Left cardiac atrium (tissue), 4 donors: ENCODE data around the gene PPP2R2D. TPM values are rescaled to one million over a fixed set of nuclear protein-coding genes. Genes with fewer than 3 reads are reported as not detected.
A peak's percentile ranks its signal among the peaks of the same experiment; 100 is the strongest.

Experiments
- ATAC-seq, 2 donors: fragments of 200-7000 bp; cut with Tn5 transposase; one replicate each; pipeline ENCODE4 v1.9.1; 2020; ENCODE audit warnings: mild to moderate bottlenecking in 2 of 2, moderate library complexity in 2 of 2
- DNase-seq: peaks from one replicate; pipeline ENCODE4 v3.0.0-alpha.2; 2020
- intact Hi-C, 2 donors: fragments of 100-400 bp; cut with DNase I; formaldehyde crosslinking; loops; one replicate each; pipeline versions ENCODE4 v1.14.1 to v1.15.1; 2022 to 2023
- total RNA-seq, 2 donors: library from RNA; stranded (reverse); fragmentation: NEBNext Ultra II Directional; extraction: Animal tissue kit (Norgen Biotek cat#: 25700); gene quantifications; one replicate each; pipeline ENCODE4 v1.2.1, GENCODE V29; 2021
- donor health status: DM: no; HTN: yes; CAD: no.
- donor health status: DM: no; HTN: yes; CAD: no; lungs with severe emphysema.
- donor health status: DM: yes; HTN: yes; CAD: no.
- donor health status: Dilated cardiomyopathy.

PPP2R2D gene
- total RNA-seq, 2 donors from 2014 or later: 30.0 to 38.4 TPM

DNA sequence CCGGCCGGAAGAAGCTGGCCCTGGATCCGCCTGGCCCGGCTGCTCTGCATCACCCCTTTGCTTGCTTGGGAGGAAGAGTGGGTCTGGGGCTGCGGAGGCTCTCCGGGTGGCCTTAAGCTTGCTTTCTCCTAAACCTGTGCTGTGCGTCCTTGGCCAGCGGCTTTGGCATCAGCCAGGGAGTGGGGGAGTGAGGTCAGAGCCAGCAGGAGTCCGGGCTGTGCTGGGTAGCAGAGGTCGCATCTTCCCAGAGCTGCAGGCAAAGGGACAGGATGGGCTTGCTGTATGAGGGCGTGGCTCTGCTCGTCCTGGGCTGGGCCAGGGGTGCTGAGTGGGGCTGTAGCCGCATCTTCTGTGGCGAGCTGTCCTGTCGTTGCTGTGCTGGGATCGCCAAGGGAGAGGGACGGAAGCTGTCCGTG is 59.8 kb downstream of the PPP2R2D start:
- DNase-seq (no peak), ATAC-seq (peak in 1 of 2 donors; percentile 23)
- intact Hi-C loops: no loop called here

DNA sequence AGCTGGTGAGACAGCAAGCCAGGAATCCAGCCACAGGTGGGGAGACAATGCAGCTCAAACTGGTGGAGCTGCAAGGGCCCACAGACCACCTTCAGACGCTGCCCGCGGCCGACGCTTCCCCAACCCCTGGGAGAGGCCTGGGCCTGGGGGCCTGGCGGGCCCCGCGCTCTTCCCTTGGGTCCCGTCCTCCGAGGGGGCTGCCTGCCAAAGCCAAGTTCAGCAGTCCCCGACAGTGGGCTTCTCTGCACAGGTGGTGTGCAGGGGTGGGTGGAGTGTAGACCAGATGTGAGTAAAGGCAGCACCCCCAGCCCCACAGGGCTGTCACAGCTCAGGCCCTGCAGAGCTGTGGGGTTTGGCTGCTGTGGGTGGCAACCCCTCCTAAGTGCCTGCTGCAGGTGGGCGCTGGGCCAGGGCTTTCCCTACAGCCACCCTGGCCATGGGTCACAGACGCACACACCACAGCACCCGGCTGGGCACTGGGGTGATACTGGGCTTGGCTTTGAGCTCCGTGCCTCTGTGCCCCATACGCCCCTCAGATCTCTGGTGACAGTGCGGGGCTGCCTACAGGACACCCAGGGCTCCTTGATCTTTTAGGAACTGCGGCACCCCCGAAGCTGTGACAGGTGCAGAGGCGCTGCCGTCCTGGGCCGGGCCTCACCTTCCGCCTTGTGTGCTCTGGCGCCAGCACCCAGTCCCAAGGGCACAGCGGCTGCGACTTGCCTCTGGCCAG is 60.4 kb downstream of the PPP2R2D start:
- intact Hi-C loops: no loop called here
- no peak for DNase-seq
- peak in 1 of 2 donors; percentile 16 for ATAC-seq

- intact Hi-C loops: no loop called here
- ATAC-seq (no peak), DNase-seq (no peak)
These were observed 61.2 kb downstream of the PPP2R2D start for GRCh38 chr10:131961777-131962662.

DNA sequence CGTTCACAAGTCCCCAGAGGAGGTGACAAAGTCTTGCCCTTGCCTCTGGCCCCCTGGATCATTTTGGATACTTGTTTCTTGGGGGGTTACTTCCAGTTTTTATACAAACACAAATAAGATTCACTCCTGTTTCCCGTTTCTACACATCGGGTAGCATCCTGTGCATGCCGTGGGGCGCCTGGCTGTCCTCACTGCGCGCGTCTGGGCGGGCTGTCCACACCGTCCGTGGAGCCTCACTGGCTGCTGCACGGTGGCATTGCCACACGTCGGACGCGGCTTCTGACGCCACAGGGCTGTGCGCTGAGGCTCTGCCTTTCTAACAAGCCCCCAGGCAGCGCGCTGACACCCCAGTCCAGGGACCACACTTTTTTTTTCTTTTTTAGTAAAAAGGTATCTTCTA is 62.5 kb downstream of the PPP2R2D start:
- ATAC-seq: no peak
- intact Hi-C loops: no loop called here
- DNase-seq: no peak

DNA sequence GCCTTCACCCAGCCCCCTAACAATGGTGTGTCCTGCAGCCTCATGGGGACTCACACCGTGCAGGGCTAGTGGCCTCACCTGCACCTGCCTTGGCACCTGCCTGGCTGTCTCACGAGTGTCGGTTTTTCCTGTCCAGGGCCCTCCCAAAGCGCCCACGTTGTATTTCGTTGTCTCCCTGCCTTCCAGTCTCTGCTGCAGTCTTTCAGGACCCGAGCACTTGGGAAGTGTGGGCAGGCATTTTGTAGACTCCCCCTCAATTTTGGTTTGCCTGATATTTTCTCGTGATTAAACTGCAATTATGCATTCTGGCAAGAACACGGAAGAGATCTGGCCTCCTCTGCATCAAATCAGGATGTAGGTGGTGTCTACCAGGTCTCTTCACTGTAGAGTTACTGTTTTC is 63.0 kb downstream of the PPP2R2D start:
- DNase-seq (no peak), ATAC-seq (no peak)
- intact Hi-C loops: no loop called here

DNA sequence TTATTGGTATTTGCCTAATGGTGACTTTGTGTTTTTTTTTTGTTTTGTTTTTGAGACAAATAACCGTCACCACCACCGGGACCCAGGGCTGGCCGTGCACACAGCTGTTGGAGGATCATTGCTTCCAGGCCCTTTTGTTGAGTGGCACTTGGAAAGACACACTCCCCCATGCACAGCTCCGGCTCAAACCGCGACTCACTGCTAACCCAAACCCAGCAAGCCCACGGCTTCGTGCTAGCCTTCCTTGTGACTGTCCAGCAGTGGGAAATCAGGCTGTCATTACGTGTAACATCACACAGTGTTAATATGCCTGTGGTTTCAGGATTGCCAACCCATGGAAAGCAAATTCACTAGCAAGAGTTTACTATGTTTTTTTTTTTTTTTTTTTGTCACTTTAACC is 63.5 kb downstream of the PPP2R2D start:
- intact Hi-C loops: no loop called here
- ATAC-seq (no peak), DNase-seq (no peak)

DNA sequence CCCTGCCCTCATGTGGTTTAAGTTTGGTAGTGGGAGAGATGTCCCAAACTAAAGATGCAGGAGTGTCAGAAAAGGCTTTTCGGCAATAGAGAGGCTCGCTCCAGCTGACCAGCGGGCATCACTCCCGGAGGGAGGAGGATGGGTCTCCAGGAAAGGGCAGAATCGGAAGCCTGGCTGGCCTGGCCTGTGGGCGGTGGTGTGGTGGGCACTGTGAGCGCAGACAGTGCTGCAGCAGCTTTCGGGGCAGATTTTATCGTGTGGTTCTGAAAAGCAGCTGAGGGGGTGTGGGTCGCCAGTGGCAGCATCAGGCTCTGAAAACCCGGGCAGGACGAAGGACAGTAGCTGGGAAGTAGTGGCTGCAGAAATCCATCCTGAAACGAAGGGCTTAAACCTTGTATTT is 68.1 kb downstream of the PPP2R2D start:
- DNase-seq: no peak
- no peak for ATAC-seq
- intact Hi-C loops: no loop called here

DNA sequence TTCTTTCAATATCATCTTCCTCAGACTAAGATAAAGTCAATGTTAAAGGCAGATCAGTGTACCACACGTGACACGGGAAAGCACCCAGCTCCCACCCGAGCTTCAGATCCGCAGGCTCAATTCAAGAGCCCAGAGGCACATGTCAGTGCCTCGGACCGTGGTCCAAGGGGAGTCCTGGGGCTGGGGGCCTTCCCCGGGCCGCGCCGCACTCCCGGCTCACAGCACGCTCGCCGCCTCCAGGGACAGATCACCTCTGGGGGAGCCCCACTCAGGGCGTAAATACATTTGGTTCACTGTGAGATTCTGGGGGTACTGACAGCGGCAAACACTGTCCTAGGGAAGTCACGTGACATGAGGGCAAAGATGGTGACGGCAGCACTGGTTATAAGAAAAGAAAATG is 70.1 kb downstream of the PPP2R2D start:
- intact Hi-C loops: loop anchor here in 1 of 2 donors (5.0 kb wide), 1 partner anchor 69 kb away; the partner anchor contains the start of gene PPP2R2D
- ATAC-seq (no peak), DNase-seq (no peak)

GRCh38 chr10:131971591-131971990 is 70.8 kb downstream of the PPP2R2D start:
- DNase-seq (no peak), ATAC-seq (no peak)
- intact Hi-C loops: loop anchor here in 1 of 2 donors (5.0 kb wide), 1 partner anchor 69 kb away; the partner anchor contains the start of gene PPP2R2D

DNA sequence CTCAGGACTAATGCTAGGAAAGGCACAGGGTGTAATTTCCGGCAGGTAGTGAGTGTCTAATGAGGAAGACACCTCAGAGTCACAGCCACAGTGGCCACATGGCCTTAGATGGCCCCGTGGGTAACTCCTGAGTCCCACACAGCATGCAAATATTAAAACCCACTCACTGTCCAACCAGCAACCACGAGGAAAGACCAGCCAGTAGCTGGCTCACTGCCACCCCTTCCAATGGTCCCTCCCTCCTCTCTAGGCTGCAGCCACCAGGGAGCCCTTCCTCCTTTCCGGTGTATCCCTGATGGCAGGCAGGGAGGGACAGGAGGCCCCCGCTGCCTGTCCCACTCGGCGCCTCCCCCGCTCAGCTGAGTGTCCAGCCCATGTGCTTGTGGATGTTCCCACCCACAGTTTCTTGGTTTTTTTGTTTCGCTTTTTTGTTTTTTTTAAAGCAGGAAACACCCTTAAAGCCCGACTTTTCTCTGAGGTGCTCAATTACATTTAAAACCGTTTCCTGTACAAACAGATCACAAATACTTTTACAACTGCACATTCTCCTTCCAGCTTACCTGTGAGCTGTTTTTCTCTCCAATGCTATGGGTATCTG is 71.8 kb downstream of the PPP2R2D start:
- DNase-seq (peak; percentile 72), ATAC-seq (peak; percentile 76 to 83)
- intact Hi-C loops: loop anchor here in 1 of 2 donors (5.0 kb wide), 1 partner anchor 70 kb away; the partner anchor contains the start of gene PPP2R2D

DNA sequence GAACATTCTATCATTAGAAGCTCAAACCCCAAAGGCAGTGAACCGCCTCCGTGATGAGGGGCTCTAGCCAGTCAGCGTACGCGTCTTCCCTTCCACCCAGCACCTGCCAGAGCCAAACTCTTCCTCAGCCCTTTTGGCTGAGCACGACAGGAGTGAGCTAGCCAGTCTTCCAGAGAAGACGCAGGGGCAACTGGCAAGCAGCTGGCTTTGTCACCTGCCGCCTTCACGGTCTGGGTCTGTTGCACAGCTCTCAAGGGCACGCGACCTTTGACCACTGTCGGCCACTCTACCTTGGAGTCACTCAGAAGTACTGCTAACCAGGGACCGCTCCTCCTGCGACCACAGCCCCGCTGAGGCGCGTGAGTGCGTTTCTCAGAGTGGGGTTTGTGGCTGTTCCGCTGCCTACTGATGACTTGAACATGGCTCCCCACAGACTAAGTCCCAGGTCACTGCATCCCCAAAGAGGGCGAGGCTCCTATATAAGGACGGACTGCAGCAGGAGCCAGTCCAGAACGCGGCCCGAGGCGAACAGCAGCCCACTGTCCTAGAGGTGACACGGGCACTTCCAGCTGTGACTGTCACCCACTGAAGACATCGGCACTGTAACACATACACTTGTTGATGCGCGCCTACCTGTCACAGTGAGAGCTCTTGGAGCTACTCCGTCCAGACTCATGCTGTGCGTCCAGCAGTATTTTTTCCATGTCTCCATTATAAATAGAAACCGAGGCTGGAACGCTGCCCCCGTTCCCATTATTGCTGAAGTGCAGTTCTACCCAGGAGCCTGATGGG is 72.5 kb downstream of the PPP2R2D start:
- intact Hi-C loops: loop anchor here in 1 of 2 donors (5.0 kb wide), 1 partner anchor 71 kb away; the partner anchor contains the start of gene PPP2R2D
- ATAC-seq: peak; percentile 21 to 31
- DNase-seq: no peak

- ATAC-seq (no peak), DNase-seq (no peak)
- intact Hi-C loops: loop anchor here in 1 of 2 donors (5.0 kb wide), 1 partner anchor 72 kb away; the partner anchor contains the start of gene PPP2R2D
These were observed 73.4 kb downstream of the PPP2R2D start for GRCh38 chr10:131974034-131974817.

DNA sequence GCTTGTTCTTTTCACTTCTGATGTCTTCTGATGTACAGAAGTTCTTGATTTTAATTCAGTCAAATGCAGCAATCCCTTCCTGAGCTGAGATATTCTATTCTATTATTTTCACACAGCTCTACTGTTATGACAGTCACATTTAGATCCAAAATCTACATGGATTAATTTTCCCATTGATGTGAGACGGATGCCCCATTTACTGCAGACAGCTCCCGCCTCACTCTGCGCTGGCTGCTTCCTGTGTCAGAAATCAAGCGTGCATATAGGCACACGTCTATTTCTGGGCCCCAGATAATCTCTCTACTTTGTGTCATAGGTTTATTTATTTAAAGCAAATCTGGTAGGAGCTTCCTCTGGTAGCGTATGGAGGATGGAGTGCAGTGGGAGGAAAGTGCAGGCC is 74.2 kb downstream of the PPP2R2D start:
- no peak for ATAC-seq
- intact Hi-C loops: loop anchor here in 1 of 2 donors (5.0 kb wide), 1 partner anchor 47 kb away; no protein-coding TSS in a partner anchor
- DNase-seq: no peak

- intact Hi-C loops: loop anchor here in 1 of 2 donors (5.0 kb wide), 1 partner anchor 47 kb away; no protein-coding TSS in a partner anchor
These were observed 75.0 kb downstream of the PPP2R2D start for GRCh38 chr10:131975796-131976195.

DNA sequence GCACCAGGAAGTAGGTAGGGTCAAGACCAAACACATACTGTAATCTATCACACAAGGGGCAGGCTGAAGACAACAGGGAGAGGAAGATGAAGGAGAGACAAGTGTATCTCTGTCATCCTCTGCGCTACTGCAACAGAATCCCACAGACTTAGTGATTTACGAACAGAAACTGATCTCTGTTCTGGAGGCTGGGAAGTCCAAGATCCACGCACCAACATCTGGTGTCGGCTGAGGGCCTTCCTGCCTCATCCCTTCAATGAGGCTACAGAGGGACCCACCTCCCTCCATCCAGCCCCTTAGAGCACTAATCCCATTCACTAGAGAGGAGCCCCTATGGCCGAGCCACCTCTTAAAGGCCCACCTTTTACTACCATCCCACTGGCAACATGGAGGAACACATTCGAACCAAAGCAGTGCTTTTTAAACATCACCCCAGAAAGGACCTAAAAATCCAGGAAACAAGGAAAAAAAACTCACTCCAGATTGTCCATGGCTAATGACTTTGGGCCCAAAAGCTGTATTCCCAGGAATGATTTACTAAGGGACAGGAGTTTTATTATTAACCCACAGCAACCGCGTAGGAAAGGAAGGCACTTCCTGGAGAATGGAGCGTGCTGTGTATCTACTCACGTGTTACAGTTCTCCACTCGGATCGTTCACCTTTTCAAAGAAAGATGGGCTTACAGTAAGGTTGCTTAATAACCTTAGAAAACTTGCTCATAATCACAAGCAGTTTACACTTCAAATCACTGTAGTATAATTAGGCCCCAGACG is 76.7 kb downstream of the PPP2R2D start:
- intact Hi-C loops: loop anchor here in 1 of 2 donors (5.0 kb wide), 1 partner anchor 45 kb away; no protein-coding TSS in a partner anchor
- DNase-seq (no peak), ATAC-seq (no peak)

More at GRCh38 chr10:131975796-131976195, 75.0 kb downstream of the PPP2R2D start:
- no peak for DNase-seq
- ATAC-seq: no peak

DNA sequence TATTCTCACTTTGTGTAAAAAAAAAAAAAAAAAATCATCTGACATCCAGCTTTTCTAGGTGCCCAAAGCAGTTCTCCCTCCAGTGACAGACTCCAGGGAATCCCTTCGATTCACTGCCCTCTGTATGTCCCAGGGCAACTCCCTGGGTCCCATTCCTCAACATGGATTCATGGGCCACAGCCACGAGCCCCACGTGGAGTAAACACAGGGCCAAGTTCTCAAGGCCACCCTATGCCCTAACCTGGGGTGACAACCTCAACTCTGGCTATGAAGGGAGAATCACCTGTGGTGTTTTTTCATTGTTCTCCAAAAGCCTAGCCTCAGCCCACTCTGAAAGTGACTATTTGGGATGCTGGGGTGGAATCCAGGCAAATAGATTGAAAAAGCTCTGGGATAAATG is 77.6 kb downstream of the PPP2R2D start:
- ATAC-seq (no peak), DNase-seq (no peak)
- intact Hi-C loops: loop anchor here in 1 of 2 donors (5.0 kb wide), 1 partner anchor 44 kb away; no protein-coding TSS in a partner anchor

DNA sequence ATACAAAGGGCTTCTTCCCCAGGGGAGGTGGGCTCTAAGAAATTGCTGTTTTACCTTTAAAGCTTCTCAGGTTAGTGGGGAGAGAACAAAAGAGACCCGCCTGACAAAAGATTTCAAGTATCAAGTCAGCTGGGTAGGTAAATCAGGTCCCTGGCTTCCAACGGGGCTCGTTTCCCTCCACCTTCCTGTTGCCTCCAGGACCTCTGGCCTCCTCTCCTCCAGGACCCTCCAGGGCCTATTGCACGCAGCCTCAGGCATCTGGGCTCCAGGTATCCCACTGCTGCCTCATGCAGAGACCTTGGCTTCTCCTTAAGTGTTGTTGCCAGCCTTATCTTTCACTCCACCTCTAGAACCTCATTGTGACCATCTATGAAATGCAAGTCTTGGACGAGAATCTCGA is 78.0 kb downstream of the PPP2R2D start:
- intact Hi-C loops: loop anchor here in 1 of 2 donors (5.0 kb wide), 1 partner anchor 43 kb away; no protein-coding TSS in a partner anchor
- no peak for DNase-seq
- no peak for ATAC-seq
